Fibroblast of skin of left biceps (primary cell): ENCODE measurements around the gene SMAD5.
A peak's percentile ranks its signal among the peaks of the same experiment; 100 is the strongest.

Source experiments
- DNase-seq, 2 experiments: peaks; one replicate each; pipeline ENCODE4 v3.0.0-alpha.2; 2013; ENCODE audit warnings: low read depth in 2 of 2

The SMAD5 gene

DNA sequence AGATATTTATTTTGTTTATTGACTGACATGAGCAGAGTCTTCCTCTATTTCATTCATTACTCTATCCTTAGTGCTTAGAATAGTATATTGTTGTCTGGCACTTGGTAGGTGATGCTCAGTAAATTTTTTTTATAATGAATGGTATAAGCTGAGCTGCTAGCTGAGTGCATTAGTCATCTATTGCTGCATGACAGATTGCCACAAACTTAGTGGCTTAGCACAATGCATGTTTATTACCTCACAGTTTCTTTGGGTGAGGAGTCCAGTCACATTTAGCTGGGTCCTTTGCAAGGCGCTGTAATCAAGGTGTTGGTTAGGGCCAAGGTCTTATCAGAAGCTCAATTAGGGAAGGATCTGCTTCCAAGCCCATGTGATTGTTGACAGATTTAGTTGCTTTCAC is 23.1 kb downstream of the SMAD5 start:
- no peak for DNase-seq

DNA sequence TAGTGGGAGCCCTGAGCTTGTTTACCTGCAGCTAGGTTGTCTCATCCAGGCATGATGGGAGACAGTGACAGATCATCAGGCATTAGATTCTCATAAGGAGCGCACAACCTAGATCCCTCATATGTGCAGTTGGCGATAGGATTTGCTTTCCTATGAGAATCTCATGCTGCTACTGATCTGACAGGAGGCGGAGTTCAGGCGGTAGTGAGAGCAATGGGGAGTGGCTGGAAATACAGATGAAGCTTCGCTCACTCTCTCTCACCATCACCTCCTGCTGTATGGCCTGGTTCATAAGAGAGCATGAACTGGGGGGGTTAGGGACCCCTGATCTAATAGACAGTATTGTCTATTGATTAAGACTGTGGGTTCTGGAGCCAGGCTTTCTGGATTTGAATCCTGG is 24.9 kb downstream of the SMAD5 start:
- DNase-seq: no peak

DNA sequence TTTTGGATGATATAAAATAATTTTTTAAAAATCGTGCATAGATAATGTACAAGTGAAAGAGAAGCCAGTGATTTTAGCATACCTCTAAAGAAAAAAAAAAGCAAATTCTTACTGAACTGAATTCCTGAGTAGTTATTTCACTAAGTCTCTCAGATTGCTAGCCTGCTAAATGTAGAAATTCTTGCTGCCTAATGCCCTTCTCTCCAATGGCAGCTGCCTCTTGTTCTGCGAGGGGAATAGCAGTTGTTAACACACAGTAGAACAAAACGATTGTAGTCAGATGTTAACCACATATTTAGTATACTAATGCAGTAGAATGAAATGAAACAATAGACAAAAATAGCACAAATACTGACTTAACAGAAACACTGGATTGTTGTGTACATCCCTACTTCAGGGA is 26.8 kb downstream of the SMAD5 start:
- DNase-seq: peak; percentile 29 to 33

DNA sequence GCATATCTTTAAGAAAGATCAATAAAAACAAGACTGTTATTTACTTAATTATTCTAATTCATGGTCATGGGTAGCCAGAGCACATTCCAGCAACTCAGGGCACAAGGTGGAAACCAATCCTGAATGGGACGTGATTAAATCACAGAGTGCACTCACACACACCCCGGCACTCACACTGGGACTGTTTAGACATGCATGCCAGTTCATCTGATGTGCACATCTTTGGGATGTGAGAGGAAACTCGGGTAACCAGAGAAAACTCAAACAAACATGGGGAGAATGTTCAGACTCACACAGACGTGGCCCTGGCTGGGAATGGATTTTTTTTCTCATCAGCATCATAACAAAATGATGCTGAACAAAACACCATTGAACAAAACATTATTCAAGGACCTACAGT is 29.4 kb downstream of the SMAD5 start:
- DNase-seq: no peak

DNA sequence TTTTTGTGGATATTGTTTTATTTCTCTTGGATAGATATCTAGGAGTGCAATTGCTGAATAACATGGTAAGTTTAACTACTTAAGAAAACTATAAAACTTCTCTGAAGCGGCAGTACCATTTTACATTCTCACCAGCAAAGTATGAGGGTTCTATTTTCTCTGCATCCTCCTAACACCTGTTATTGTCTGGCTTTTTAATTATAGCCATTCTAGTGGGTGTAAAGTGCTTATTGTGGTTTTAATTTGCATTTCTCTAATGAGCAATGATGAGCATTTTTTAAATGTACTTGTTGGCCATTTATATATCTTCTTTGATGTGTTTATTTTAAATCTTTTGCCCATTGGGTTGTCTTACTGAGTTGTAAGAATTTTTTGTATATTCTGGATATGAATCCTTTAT is 31.6 kb downstream of the SMAD5 start:
- no peak for DNase-seq

DNA sequence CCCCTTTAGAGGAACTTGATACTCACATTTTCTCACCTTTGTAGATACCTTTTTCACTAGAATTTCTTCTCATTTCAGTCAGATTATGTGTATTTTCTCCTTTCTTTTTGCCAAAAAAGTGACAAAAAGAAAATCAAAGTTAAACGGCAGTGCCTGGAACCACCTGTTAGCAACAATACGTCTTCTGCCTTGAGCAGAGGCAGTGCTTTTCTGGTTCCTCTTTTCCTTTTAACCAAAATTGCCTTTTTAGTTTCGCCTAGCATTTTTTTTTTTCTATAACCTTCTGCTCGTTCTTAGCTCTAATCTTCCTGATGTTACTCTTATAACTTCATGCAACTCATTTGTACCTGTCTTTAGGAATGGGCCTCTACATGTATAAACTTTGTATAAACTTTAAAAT is 34.3 kb downstream of the SMAD5 start:
- DNase-seq: no peak

DNA sequence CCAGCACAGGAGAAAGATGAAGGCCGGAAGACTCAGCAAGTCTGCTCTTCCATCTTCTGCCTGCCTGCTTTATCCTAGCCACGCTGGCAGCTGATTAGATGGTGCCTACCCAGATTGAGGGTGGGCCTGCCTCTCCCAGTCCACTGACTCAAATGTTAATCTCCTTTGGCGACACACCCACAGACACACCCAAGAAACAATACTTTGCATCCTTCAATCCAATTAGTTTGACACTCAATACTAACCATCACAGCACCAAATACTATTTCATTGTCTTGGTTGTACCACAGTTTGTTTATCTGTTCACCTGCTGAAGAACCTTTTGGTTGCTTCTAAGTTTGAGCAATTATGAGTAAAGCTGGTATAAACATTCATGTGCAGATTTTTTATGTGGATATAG is 36.6 kb downstream of the SMAD5 start:
- no peak for DNase-seq

DNA sequence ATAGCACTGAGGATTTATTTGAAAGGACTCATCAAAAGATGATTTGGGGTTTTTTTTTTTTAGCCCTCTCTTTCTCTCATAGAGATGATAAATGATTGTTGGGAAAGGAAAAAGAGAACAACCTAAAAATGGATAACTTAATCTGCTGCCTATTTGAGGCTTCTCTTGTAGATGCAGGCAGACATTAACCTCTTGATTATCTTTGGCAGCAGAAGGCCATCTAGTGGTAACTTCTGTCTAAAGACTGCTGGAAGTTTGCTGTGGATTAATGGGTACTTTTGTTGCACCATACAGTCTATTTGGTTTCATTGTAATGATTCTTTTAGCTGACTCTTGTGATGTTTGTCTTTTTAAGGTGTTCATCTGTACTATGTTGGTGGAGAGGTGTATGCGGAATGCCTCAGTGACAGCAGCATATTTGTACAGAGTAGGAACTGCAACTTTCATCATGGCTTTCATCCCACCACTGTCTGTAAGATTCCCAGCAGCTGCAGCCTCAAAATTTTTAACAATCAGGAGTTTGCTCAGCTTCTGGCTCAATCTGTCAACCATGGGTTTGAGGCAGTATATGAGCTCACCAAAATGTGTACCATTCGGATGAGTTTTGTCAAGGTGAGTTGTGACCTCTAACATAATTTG is 41.5 kb downstream of the SMAD5 start:
- peak; percentile 23 to 26 for DNase-seq

DNA sequence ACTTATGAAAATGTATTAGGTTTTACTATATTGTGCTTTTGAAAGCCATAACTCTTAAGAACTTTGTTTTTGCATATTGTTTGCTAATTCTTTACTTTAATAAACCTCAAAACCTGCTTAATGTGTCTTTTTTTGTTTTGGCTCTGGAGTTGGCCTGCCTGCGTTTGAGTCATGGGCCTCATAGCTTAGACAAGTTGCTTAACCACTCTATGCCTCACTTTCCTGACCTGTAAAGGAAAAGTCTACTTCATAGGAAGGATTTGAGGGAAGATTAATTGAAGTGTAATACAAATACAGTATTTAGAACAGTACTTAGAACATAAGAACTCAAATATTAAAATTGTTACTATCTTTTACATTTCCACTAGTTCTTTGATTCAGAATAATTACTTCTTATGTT is 50.0 kb downstream of the SMAD5 start:
- no peak for DNase-seq

DNA sequence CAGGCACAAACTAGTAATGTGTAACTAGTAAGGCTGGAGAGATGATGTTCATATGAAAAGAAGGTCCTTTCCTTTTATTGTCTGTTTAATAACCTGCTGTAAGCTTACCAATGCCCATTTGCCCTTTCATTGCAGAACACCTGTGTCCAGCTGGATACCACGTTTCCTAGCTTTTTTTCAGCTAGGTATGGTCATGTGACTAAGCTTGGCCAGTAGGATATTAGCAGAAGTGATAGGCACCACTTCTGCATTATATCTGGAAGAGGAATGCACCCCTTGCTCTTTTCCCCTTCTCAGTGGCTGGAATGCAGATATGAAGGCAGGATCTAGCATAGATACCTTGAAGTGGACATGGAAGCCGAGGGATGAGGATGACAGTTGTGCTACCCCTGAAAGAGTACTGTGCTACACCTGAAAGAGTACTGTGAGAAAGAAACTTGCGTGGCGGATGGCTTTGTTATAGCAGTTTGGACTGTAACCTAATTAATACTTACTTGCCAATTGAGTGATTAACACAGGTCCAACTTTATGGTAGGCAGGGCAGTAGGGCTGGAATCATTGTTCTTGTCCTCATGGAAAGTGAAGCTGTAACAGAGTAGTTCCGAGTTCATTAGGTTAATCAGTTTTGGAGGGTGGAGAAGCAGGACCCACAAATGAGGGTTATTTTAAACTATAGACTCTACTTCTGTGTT is 53.5 kb downstream of the SMAD5 start:
- DNase-seq: no peak

DNA sequence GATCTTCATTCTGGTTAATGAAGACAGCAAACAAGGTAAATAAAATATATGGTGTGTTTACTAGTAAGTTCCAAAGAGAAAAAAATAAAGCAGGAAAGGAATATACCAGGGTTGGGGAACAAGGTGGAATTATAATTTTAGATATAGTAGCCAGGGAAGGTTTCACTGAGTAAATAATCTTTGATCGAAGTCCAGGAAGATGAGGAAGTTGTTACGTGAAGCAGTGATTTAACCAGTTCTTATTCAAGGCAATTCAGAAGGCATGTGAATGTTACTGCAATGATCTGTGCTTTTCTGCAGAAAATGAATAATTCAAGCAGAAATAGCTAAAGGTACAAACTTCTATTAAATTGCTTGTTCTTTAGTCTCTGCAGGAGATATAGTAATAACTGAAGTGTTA is 54.2 kb downstream of the SMAD5 start:
- no peak for DNase-seq

DNA sequence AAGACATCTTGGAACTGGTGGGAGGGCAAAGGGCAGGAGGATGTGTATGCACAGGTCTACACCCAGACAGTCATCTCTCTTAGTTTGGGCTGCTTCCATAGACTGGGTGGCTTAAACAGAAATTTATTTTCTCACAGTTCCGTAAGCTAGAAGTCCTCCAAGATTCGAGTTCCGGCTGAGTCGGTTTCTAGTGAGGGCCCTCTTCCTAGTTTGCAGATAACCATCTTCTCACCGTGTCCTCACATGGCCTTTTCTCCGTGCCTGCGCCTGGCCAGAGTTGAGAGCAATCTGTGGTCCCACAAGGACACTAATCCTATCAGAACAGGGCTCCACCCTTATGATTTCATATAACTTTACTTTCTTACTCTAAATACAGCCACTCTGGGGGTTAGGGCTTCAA is 56.2 kb downstream of the SMAD5 start:
- DNase-seq: no peak

DNA sequence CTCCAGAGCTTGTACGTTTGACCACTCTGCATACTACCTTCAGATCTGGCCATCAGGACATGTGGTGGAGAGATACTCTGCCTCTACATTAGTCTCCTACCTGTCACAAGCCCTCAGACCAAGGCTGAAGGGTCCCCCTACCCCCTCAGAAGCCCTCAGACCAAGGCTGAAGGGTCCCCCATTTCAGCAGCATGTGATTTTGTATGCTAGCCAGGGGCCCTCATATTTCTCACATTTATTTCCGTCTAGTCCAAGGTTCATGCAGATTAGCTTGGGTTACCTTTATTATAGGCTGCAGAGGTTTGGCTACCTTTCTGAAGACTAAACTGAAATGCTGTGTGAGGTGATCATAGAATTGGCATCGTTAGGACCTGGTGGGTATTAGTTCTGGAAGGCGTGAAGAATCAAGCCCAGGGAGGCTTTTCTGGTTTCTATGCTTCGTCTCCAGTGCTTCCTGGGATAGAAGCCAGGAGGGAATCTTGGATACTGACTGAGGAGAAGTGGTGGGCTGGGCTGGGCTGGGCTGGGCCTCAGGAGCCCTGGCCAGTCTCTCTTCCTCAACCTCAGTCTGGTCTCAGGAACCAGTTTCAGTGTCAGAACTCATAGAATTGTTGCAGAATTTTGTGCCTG is 57.6 kb downstream of the SMAD5 start:
- no peak for DNase-seq

DNA sequence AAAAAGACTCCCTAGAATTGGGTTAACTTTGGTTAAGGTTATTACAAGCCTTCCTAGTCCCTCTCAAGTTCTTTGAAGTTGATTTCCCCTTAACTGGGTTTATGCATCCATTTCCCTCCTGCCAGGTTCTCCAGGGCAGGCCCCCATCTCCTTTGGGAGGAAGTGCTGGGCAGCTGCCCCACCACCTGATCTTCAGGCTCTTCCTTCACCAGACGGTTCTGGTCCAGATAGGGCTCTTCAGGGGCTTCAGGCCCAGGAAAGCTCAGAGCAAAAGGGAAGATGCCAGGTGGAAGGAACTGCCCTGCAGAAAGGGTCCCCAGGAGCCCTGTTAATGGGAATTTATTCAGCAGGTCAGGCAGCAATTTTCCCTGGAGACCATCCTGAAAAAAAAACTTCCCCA is 58.3 kb downstream of the SMAD5 start:
- no peak for DNase-seq

DNA sequence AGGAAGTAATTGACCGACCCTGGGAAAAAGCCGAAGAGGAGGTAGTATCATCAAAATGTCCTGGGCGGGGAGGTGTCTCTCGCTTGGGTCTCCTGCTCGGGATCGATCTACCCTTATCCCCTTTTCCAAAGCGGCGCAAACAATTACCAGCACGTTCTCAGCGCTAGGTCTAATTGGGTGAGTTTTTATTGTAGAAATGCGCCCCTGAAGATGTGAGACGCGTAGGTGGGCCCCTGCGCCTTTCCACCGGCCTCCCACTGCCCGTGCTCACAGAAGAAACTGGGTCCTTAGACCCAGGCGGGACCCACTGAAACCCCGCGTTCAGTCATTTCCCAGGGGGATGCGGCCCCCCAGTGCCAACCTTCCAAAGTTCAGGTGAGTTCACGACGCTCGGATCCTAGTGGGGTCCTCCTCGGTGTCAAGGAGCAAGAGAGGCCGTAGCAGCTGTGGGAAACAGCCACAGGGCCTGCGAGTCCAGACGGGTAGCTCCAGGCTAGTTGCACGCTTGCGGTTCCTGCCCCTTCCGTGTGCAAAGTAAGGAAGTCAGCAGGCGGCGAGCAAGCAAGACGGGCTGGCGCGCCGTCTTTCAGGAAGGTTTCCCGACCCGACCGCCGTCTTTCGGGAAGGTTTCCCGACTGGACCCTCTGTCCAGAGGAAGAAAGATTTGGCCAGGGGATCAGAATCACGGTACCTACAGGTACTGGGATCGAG is 58.8 kb downstream of the SMAD5 start:
- no peak for DNase-seq

DNA sequence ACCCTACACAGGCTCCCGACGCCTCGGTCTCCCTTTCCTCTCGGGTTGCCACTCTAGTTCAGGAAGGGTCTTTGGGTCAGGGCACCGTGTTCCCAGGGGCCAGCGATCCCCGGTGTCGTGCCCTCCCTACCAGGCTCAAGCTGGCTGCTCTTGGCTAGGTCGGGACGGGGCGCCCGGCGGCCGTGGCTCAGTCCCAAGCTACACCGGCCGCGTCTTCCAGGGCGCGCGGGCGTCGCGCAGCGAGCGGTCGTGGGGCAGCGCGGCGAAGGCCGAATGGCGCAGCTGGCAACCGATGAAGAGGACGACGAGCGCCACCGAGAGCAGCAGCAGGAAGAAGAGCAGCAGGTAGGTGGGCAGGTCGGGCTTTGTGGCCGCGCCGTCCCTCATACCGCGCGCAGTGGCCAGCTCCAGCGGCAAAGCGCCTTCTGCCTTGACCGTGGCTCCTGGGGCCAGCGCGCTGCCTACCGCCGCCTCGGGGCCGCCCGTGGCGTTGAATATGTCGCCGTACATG is 59.4 kb downstream of the SMAD5 start:
- DNase-seq: no peak

DNA sequence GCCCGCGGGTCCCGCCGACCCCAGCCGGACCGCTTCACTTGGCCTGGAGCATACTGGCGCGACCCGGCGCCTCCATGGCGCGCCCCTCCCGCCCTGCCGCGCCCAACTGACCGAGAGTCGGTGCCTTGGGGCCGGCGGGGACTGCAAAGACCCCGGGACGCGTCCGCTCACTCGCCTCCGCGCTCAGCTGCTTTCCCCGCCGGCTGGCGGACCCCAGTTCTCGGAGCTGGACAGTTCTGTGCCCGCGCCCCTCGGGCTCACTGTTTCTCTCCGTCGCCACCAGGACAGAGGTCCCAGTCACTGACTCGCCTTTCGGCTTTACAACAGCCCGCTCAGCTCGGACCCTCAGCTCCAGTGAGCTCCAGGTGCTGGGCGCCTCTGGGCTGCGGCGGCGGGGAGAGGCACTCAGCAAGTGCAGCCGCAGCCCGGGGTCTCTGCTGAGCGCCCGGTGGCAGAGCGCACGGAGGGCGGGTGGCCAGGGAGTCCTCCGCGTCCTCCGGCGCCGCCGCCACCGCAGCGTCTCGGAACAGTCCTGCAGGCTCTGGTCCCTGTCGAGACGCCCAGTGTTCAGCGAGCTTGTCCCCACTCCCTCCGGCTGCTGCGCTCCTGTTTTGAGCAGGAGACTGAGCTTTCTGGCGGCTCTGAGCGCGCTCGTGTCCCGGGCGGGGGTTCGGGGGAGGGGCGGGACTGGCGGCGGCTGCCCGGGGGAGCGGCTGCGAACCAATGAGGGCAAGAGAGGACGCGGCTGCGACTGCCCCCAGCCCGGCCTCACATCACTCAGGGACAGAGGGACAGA is 60.1 kb downstream of the SMAD5 start, which contains the start of gene SMIM32:
SMIM32 (minus strand) TSS at position 637 of the 796 bp plus-strand sequence. CDS start 638 bp downstream, outside the sequence.
- no peak for DNase-seq

DNA sequence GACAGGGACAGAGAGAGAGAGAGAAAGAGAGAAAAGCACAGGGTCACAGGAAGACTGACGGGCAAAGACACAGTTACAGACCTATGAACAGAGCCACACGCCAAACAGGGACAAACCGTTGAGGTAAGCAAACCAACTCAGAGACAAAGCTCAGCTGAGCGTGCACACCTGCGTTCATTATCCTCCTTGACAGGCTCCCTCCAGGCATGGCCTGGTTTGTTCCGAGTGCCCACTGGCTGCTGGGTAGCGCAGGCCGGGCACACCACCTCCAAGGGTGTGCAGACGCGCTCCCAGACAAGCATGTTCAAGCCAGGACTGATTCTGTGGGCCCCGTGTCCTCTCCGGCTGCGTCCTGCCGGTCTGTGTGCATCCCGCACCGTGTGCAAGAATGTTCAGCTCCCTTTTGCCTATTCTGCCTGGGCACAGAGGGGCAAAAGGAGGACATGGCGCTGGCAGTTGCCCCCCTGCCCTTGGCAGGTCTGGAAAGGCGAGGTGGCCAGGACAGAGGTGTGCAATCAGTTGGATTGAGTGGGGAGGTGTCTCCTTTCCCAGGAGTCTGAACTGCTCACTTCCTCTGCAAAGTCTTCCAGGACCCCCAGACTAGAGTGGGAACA is 60.8 kb downstream of the SMAD5 start:
- DNase-seq: no peak

DNA sequence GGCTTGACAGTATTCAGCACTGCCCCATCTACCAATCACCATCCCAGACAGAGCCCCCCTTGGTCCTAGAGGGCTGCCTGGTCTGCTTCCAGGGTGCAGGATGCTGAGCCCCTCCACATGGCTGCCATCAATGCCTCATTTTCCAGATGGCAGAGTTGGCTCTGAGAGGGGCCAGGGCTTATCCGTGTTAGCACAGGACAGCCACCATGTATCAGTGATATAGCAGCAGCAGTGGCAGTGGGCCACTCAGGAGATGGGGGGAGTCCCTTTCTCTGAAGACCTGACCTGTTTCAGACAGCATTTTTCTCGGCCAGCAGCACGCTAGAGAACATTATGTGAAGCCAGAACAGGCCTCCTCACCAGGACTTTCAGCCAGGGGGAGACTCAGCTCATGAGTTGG is 61.9 kb downstream of the SMAD5 start:
- DNase-seq: no peak

DNA sequence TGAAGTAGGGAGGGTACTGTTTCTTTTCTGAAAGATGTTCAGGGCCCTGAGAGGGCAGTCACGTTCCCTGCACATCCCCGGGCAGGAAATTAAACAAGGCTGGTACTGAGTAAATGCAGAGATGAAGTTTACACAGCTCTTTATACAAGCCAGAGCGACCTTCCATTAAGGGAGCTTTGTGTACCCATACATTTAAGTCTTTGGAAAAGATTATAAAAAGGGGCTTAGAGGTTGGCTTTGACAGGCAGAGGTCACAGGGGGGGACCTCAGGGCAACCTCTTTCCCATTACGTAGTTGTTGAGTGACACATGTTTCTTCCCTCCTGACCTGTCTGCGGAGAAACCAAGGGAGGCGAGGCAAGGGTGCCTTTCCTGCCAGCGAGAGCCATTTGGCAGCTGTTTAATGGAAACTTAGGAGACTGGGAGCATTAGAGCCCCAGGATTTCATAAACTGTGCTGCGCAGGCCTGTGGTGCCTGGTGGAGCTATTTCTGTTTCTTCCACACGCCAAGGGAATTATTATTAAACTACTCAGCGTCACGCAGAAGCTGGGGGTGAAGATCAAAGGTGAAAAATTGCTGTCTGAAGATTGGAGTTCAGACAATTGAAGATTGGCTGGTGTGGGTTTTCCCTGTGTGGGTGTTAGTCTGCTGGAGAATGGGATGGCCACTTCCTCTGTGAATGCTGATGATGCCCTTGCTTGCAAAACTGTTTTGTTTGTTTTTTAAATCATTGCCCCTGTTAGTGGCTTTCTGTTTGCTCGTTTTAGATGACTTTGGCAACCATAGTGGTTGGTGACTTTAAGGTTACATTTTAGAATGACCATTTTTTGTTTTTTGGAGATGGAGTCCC is 63.6 kb downstream of the SMAD5 start:
- DNase-seq: no peak
